ENCODE results near the gene TTC33.
A peak's percentile ranks its signal among the peaks of the same experiment; 100 is the strongest.

TTC33 gene

GRCh38 chr5:40560474-40561110 lies 195.2 kb downstream of the TTC33 start:
- no peak for DNase-seq

GRCh38 chr5:40559306-40559705 lies 196.5 kb downstream of the TTC33 start:
- no peak for DNase-seq

- no peak for DNase-seq
Measured at GRCh38 chr5:40557501-40557900, 198.3 kb downstream of the TTC33 start.

GRCh38 chr5:40556811-40557210 lies 198.9 kb downstream of the TTC33 start:
- DNase-seq, result no peak

GRCh38 chr5:40555886-40556285 lies 199.9 kb downstream of the TTC33 start:
- DNase-seq, result no peak

GRCh38 chr5:40554813-40555212 lies 200.9 kb downstream of the TTC33 start:
- no peak for DNase-seq

- no peak for DNase-seq
Measured at GRCh38 chr5:40554054-40554453, 201.7 kb downstream of the TTC33 start.

GRCh38 chr5:40552981-40553380 lies 202.8 kb downstream of the TTC33 start:
- no peak for DNase-seq

GRCh38 chr5:40551496-40552491 lies 204.0 kb downstream of the TTC33 start:
- DNase-seq, result no peak

- DNase-seq, result no peak
Measured at GRCh38 chr5:40550481-40550880, 205.3 kb downstream of the TTC33 start.

GRCh38 chr5:40549616-40550015 lies 206.1 kb downstream of the TTC33 start:
- no peak for DNase-seq

GRCh38 chr5:40547994-40548575 lies 207.7 kb downstream of the TTC33 start:
- DNase-seq, result no peak

- no peak for DNase-seq
Measured at GRCh38 chr5:40547557-40547956, 208.2 kb downstream of the TTC33 start.

- DNase-seq, result no peak
Measured at GRCh38 chr5:40540301-40540700, 215.5 kb downstream of the TTC33 start.

GRCh38 chr5:40524677-40525076 lies 231.1 kb downstream of the TTC33 start:
- no peak for DNase-seq

- no peak for DNase-seq
Measured at GRCh38 chr5:40521925-40522324, 233.8 kb downstream of the TTC33 start.

- DNase-seq, result no peak
Measured at GRCh38 chr5:40521108-40521785, 234.5 kb downstream of the TTC33 start.

GRCh38 chr5:40518485-40518917 lies 237.3 kb downstream of the TTC33 start:
- DNase-seq, result no peak

- no peak for DNase-seq
Measured at GRCh38 chr5:40515476-40515875, 240.3 kb downstream of the TTC33 start.

- peak; percentile 9 for DNase-seq
Measured at GRCh38 chr5:40514976-40515375, 240.8 kb downstream of the TTC33 start.

- DNase-seq, result no peak
Measured at GRCh38 chr5:40511801-40512200, 244.0 kb downstream of the TTC33 start.

GRCh38 chr5:40507095-40507494 lies 248.7 kb downstream of the TTC33 start:
- DNase-seq, result peak; percentile 13

GRCh38 chr5:40505031-40505430 lies 250.7 kb downstream of the TTC33 start:
- no peak for DNase-seq
